Right hindlimb (tissue), 1 donor: ENCODE measurements around the gene TEAD1.
A peak's percentile ranks its signal among the peaks of the same experiment; 100 is the strongest.

Source experiments
- DNase-seq: peaks from one replicate; pipeline ENCODE4 v3.0.0-alpha.2; 2018

Gene TEAD1

DNA sequence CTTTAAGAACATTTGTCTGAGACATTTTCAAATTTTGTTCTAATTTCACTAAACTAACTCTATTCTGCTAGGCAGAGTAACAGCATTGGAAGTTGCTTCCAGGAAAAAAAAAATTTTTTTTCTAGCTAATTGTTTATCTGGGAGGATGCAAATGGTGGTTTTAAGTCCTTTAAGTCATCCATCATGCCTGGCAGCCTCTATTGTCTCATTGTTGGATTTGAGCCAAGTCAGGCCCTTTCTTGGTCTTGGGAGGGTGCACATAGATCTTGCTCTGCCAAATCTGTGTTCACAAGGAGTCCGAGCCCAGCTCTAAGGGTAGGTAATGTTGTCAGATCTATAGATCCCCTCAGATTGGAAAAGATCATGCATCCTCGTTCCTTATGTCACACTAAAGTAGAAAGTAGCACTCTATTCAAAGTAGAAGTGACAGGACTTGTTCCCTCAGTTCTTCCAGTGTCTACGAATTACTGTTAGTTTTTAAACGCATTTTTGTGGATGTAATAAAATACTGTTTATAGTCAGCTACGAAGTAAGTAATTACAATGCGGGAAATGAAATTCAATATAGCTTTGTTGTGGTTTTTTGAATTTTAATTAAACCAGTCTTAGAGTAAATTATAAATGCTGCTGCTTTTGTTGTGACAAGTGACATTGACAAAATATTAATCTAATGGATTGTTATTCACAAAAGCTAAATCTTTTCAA is 168.9 kb downstream of the TEAD1 start:
- DNase-seq, result no peak

DNA sequence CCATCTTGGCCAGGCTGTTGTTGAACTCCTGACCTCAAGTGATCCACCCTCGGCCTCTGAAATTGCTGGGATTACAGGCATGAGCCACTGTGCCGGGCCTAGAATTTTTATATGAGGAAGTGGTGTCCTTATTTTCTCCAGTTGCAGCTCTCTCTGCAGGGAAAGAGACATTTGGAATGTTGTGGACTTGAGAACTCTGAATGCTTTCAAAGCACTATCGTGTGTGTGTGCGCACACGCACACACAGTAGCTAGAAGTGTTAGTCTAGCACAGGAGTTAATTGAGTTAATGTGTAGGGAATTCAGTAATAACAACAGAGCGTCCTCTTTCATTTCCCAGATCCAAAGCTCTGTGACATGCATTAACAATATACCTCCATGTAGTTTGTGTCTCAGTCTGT is 170.9 kb downstream of the TEAD1 start:
- no peak for DNase-seq

DNA sequence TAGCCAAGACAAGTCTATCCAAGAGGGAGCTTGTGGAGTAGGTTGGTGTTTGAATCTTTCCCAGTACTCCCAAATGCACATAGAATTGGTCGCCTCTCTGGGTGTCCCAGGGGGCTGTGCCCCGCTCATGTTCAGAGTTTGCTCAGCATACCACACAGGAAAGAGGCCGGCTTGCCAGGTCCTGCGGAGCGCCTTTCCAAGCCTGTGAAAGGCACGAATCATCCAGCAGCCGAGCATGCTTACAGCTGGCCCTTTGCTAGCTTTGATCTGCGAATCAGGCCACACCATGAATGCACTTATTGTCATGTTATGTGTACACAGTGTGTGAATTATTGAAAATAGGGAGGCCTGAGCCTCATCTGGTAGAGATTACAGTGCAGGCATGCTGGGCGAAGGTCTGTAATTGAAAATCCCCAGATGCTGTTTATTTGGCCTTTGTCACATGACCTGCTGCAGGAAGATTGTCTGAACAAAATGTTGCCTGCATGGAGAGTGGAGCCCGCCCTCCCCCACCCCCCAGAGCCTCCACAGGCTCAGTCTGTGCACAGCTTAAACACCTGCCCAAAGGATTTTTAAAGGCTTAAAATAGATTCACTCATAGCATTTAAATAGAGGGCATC is 171.6 kb downstream of the TEAD1 start:
- DNase-seq, result peak; percentile 65

DNA sequence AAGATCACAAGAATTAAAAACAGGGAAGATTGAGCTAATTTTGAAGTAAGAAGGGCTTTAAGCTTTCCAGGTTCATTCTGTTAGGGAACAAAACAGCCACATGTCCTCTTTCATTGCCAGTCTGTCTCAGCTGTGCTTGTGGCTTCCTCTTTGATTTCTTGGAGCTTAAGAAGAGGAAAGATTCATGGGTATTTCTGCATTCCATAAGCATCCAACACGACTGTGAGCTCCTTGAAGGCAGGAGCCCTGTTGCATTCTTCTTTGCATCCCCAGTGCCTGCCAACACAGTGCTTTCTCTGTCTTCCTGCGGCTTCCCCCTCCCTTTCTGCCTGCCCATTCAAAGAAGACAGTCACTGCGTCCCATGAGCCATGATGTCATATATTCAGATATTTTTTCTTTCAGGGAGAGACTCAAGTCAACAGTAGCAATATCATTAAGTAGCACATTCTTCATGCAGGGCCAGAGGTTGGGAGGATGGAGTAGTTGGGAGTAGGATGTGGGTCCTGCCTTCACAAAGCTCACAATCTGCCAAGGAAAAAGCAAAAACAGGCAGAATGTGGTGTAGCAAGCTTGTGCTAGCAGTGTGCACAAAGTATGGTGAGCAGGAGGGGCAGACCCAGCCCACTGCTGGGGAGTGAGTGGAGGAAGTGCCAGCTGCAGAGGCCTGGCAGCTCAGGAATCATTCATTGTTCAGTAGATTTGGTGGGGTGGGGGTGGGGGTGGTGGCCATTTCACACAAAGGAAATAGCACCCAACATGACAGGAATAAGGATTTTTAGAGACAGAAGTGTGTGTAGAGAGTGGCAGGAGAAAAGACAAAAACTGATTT is 172.8 kb downstream of the TEAD1 start:
- no peak for DNase-seq

DNA sequence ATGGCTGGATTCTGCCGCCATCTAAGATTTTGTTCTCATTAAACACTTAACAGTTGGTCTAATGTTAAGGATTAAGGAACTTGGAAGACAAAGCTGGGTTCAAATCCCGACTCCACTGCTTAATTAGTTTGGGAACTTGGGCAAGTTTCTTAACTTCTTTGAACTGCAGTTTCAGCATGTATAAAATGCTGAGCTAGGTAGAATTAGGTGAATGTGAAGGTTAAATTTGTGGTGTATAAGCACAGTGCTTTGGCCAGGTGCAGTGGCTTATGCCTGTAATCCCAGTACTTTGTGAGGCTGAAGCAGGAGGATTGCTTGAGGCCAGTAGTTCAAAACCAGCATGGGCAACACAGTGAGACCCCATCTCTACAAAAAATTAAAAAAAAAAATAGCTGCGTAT is 174.2 kb downstream of the TEAD1 start:
- DNase-seq, result no peak

DNA sequence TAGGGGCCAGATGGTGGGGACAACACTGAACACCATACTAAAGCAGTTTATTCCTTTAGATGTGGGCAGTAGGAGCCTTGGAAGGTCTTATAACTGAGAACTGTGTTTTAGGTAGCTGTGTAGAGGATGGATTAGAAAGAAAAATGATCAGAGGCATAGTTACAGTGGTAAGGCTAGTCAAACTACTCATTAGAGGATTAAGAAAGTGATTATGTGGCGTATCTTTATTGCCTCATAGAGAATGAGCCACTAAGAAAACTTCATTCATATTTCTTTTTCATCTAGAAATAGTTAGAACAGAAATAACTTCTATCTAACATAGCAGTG is 179.1 kb downstream of the TEAD1 start:
- no peak for DNase-seq

DNA sequence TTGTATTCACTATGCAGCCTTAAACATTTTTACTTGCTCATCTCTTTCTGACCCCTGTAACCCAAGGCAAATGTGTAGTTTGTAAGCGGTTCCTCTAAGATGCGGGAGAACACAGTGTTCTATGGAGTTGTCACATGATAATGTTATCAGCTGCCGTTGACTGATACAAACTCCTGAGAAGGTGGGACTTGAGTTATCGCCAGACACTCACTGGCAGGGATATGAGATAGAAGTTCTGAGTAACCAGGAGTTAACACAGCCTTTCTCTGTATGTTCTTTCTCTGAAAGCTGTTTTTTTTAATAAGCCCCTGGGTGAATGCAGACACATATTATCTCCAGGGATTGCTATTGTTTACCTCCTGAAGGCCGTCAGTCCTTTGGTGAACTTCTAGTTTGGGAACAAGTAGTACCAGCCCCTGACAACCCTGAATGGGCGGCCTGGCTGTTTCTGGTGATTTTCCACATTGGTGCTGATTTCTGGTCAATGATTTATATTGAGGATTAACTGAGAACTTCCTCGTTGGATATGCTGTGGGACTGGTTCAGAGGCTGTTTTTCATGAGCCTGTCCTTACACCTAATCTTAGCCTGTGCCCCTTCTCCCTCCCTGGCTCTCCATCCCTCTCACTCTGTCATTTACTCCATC is 179.6 kb downstream of the TEAD1 start:
- DNase-seq, result no peak

DNA sequence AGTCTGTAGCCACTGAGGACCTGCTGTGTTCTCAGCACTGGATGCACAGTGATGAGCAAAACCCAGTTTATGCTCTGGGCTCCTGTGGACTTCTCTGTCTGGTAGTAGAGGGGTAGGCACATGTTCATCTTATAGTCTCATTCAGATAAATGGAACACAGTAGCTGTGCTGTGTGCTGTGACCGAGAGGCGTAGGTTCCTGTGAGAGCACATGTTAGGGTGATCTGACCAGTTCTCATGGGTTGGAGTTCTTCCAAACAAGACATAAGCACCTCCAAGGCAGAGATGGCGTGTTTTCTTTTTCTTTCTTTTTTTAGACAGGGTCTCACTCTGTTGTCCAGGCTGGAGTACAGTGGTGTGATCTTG is 180.1 kb downstream of the TEAD1 start:
- no peak for DNase-seq

DNA sequence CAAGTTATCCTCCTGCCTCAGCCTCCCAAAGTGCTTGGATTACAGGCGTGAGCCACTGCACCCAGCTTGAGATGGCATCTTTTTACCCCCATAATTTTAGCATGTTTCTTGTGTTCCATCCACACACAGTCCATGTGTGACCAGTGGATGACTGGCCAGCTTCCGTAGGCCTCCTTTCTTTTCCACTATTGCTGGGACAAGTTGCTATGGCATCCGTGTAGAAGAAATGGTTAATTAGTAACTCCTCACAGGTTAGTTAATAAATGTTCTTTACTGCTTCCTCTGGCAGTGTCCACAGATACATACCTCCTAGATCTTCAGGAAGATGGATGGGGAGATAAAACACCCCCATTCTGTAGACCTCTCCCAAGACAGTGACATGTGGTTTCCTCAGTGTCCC is 180.6 kb downstream of the TEAD1 start:
- no peak for DNase-seq

DNA sequence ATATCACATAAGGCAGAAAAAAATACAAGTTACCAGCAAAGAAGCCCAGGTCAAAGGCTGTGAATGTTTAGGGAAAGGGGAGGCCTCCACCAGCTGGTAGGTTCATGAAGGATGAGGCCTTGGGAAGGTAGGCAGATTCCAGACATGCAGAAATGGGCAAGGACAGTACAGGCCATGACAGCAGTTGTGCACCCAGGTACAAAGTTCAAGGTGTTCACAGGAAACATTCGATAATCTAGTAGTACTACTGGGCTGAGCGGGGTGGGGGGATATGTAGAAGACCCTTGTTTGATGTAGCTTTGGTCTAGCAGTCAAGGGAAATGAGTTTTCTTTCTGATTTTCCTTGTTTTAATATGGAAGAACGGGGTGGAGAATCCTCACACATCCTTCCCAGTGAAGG is 182.1 kb downstream of the TEAD1 start:
- DNase-seq, result no peak

DNA sequence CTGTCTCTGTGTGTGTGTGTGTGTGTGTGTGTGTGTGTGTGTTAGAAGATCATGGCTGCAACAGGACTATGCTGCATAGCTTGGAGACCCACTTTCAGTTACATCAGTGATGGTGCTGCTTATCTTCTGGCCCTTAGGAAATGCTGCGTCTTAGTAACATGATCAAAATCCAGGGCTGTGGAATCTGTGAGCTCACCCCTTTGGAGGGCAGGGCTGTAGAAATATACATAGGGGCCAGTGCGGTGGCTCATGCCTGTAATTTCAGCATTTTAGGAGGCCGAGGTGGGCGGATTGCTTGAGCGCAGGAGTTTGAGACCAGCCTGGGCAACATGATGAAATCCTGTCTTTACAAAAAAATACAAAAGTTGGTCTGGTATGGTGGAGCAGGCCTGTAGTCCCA is 183.4 kb downstream of the TEAD1 start:
- no peak for DNase-seq

DNA sequence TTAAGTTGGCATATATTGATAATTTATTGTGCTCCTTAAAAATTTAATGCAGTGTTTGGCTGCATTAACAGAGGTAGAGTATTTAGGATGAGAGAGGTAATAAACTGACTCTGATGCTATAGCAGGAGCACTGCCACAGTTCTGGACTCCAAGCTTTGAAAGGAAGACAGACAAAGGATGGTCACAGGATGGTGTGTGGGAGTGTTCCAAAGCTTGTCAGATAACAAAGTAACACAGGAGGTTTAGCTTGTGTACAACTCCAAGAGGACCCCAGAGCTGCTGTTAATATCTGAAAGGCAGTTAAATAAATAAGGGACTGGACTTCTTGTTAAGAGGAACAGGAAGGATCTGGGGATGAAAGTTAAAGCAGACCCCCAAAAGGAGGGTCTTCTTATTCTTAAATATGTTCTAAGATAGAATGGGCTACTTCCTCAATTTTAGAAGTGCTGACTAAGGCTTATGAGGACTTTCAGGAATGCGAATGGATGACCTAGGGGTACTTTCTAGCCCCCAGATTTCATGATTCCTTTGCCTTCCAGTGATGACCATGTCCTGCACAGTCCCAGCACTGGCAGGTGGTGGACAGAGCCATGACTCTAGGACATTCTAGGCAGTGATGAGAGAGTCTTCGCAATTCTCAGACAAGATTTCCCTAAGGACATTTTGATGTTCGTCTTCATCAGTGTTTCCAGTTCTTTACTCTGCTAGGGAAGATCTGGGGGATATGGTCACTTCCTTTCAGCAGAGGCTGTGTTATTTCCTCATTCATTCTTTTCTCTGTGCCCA is 185.8 kb downstream of the TEAD1 start:
- no peak for DNase-seq

DNA sequence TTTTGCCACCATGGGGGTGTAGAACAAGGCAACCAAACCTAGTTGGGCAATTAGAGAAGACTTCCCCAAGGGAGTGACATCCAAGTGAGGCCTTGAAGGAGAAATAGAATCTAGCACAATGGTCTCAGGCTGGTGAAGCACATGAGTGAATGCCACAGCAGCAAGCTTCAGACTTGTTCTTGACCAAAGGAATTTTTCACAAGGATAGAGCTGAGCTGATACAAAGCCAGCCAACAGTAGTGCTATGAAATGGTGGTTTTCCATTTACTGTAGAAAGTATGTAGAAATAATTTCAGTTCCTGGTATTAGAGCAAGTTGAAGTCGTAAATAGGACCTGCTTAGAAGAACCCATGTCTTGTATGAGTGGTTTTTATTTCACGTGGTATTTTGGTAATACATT is 186.6 kb downstream of the TEAD1 start:
- no peak for DNase-seq

DNA sequence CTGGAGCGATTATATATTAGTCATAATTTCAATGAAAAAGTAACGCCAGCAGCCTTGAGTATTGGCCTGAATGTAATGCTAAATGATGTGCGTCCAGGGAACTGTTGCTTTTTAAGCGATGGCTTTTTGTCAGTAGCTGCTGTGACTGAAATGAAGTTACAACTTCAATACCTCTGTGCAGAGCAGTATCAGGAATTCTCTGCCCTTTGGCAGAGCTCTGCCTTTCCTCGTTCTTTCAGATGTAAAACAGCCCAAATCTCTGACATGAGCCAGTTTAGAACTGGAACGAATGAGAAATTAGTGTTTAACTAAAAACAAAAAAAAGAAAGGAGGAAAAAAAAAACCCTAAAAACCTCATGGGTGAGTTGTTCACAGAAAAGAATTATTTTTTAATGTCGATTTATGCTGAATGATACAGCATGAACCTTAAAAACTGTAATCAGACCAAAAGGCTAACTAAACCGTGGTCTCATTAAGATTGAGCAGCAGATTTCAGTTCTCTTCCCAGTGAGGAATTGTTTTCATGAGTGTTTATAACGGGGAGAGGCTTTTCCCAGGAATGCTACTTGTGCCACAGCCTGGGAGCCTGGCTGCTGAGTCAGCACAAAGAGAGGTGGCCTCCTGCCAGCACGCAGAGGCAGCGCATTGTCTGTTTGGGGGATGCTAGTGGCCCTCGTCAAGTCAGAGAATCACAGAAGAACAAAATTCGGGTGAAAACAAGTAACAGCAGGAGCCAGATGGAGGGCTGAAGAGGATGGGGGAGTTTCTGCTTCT is 188.7 kb downstream of the TEAD1 start:
- peak; percentile 77 for DNase-seq

DNA sequence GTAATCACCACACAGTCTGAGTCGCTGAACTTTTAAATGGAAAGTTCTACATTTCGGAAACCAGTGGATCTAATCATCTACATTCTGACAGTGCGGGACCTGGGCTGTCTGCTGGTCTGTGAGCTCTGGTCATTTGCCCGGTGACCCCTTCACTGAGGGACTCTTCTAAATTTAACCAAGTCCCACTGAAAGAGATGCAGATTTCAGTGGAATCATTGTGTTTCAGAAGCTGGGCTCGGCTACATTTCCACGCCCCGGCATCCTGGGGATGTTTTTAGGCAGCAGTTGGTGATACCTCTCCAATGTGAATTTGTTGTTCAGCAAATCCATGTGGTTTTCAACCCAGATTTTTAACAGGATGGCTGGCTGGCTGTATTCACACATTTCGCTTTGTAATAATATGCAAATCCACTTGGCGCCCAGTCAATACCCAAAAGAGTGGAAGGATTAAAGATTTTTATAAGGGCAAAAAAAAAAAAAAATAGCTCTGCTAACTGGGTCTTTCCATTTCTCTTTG is 189.4 kb downstream of the TEAD1 start:
- no peak for DNase-seq

DNA sequence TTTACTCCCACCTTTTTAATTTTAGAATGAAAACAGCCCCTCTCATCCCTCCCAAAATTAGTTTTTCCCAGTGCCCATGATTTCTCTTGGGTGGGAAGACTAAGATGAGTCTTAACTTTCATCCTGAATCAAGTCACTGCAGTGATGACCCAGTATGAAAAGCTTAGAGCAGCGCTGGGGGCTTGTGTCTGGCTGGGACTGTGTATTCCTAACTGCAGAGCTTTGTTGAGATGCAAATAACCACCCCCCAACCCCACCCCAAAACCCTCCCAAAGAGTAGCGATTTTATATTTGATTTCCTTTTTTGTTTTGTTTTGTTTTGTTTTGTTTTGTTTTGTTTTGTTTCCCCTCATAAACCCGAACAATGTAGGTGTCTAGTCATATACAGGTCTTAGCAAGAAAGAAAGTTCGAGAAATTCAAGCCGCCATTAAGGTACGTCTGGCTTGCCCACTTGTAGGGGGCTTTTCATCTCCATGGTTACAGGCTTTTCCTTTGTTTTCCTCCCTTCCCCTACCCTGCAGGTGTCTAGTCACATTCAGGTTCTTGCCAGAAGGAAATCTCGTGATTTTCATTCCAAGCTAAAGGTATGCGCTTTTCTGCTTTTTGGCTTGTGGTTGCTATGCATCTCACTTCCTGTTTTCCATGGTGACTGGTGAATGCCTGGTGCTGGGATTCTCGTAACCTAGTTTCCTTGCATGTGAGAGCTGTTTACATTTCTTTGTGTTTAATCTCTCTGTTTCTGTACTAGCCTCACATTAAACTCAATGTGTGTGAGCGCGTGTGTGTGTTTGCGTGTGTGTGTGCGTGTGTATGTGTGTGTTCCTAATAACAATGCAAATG is 190.3 kb downstream of the TEAD1 start:
- DNase-seq, result peak; percentile 69

DNA sequence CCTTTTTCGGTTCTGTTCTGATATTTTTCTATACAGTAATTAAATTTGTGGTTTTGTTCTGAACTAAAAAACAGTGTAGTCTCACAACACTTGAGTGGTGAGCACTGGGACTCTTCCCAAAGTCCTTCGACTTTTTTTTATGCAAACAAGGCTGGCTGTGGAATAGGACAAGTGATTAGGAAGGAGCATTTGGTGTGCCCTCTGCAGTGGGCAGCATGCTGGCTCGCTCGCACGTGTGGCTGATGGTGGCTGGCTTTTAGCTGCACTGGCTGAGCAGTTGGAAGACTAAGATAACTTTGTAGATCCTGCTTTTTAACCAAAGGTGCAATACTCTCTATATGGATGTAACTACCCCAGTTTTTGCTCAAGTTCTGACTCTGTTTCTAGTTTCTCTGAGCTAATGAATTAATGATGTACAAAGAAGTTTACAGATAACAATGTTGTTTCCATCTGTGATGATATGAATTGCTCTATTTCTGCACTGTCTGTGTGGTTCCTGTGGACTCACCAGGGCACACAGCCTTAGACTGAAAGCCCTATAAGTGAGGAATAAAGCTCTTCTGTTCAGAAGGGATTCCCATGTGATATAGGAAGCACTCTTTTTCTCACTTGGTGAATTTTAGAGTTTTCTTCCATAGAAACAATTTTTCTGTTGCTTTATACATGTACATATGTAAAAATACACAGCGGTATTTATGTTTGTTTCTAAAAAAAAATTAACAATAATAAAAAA is 191.8 kb downstream of the TEAD1 start:
- DNase-seq, result no peak

DNA sequence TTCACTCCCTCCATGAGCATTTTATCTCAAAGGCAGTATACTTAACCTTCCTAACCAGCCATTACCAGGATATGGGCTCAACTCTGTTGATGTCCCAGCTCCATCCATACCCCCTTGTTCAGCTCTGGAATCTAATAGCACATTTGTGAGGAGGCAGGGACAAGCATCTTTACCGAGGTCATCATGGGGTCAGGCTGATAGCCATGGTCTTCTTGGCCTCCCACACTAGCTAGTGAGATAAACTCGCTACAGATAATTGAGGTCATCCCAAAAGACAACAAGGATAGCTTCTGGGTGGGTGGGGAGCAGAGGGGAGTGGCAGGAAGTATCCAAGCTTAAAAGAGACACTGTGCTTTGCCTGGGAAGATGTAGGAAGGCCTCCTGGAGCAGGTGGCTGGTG is 193.3 kb downstream of the TEAD1 start:
- DNase-seq, result no peak

DNA sequence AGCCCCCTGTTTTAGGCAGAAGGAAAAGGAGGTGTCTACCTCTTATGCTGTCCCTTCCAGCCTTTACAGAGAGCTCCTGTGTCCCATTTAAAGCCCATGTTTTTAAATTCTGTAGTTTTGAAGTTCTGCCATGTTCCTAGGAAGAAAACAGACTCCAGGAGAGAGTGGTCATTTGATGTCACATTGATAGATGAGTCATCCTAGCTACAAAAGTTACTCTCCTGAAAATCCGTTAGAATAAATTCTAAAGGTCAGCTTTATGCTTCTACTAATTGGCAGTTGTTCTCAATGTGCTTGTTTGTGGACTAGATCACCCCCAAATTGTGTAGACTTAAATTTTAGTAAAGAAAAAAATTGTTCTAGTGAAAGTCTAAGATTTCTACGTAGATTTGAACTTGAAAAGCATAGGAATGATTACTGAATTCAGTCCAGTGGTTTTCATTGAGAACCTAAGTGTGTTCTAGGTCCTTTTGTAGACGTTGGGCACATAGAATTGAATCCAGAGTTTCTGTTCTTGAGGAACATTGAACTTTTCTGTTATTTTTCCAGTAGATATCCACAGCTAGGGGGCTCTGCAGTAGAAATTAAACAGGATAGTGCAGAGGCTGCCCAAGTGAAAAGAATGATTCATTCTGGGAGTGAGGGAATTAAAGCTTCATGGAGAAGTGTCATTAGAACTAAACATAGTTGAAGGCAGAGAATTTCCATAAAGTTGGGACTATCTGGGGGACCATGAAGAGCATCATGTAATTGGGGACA is 194.3 kb downstream of the TEAD1 start:
- DNase-seq, result no peak
